Stomach (tissue), 4 donors: Measurements from ENCODE around the gene STK38L.

ENCODE experiments used
- EP300 ChIP-seq: sonication (generic); formaldehyde crosslinking; IDR thresholded peaks from one replicate; pipeline ENCODE4 v1.6.1; 2017; ENCODE audit warnings: antibody characterized with exemption
- POLR2A ChIP-seq, 4 donors: fragments of 450-650 bp; IDR thresholded peaks; one replicate each; pipeline ENCODE4 v1.6.1; 2016; ENCODE audit warnings: antibody characterized with exemption in 4 of 4, control low read depth in 2 of 4, mild to moderate bottlenecking in 1 of 4, moderate library complexity in 1 of 4
- POLR2AphosphoS5 ChIP-seq, 3 donors: sonication (generic); formaldehyde crosslinking; IDR thresholded peaks; one replicate each; pipeline ENCODE4 v1.6.1; 2016; ENCODE audit warnings: antibody characterized with exemption in 3 of 3
- TF ChIP-seq, protein P1 (sequence below), 7 experiments: fragments of 450-650 bp in 4 of 7; fragments of 200-600 bp in 3 of 7; sonication (generic) in 3 of 7; IDR thresholded peaks; one replicate each; pipeline ENCODE4 v1.5.1; 2016 to 2019; ENCODE audit warnings: antibody characterized with exemption in 7 of 7, control low read depth in 2 of 7, mild to moderate bottlenecking in 1 of 7

DNA sequence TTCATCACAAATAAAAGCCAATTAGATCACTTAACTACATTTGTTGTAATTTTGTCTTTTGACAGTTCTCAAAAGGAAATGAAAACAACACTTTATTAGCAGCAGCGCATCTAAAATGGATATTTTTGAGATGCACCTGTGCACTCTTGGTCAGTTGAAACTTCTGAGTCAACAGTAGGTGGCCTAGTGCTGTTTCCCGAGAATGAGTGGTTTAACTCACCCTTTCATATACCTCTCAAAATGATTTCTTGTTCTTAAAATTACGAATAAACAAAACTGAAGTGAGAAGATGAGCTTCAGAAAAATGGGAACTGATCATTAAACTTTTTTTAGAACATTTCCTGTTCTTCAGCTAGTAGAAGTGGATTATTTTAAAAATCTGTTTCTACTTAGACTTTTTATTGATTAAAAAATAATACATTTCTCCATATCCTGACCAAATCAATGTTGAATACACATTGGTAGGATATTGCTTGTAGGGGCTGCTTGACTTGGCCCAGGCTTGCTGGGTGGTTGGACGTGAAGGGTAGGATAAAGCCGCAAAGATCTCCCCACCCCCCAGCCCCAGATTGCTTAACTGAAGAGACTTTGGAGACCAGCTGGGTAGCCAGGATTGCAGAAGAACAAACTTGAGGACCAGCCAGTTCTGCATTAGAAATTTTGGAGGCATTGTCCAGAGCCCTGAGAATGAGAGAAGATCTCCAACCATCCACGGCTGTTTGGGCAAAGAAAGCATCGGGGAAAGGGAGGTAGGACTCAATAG lies 22.3 kb upstream of the STK38L start:
- TF ChIP-seq, protein P1, sequence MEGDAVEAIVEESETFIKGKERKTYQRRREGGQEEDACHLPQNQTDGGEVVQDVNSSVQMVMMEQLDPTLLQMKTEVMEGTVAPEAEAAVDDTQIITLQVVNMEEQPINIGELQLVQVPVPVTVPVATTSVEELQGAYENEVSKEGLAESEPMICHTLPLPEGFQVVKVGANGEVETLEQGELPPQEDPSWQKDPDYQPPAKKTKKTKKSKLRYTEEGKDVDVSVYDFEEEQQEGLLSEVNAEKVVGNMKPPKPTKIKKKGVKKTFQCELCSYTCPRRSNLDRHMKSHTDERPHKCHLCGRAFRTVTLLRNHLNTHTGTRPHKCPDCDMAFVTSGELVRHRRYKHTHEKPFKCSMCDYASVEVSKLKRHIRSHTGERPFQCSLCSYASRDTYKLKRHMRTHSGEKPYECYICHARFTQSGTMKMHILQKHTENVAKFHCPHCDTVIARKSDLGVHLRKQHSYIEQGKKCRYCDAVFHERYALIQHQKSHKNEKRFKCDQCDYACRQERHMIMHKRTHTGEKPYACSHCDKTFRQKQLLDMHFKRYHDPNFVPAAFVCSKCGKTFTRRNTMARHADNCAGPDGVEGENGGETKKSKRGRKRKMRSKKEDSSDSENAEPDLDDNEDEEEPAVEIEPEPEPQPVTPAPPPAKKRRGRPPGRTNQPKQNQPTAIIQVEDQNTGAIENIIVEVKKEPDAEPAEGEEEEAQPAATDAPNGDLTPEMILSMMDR (IDR thresholded peaks at IDR 0.05), result no peak
- TF ChIP-seq EP300, result no peak
- no peak for TF ChIP-seq POLR2A (IDR thresholded peaks at IDR 0.05)
- no peak for TF ChIP-seq POLR2AphosphoS5 (IDR thresholded peaks at IDR 0.05)
